Stimulated activated CD4-positive, alpha-beta T cell treated with anti-CD3 and anti-CD28 coated beads, TNF-alpha, amount 100 ng/mL, for 4 hours (primary cell): Measurements from ENCODE around the gene LHCGR.
"Not testable (repeated sequence)": the region's sequence is repeated elsewhere in the genome, so short reads cannot be mapped to it uniquely, and the experiment has no call there.

Experiments
- DNase-seq, 3 experiments: peaks; one replicate each; pipeline ENCODE4 v3.0.0-alpha.2; 2020; ENCODE audit warnings: low read depth in 3 of 3

LHCGR gene

GRCh38 chr2:48709096-48710034 is 46.2 kb downstream of the LHCGR start:
- DNase-seq = no peak

- DNase-seq = no peak
Measured at GRCh38 chr2:48707466-48707865, 48.1 kb downstream of the LHCGR start.

- DNase-seq = not testable (repeated sequence)
Measured at GRCh38 chr2:48703621-48704020, 51.9 kb downstream of the LHCGR start.

GRCh38 chr2:48699348-48699930 is 56.1 kb downstream of the LHCGR start:
- DNase-seq = no peak

- no peak for DNase-seq
Measured at GRCh38 chr2:48696881-48697280, 58.6 kb downstream of the LHCGR start.

GRCh38 chr2:48695991-48696390 is 59.5 kb downstream of the LHCGR start:
- no peak for DNase-seq

GRCh38 chr2:48694149-48694548 is 61.4 kb downstream of the LHCGR start:
- DNase-seq = no peak

GRCh38 chr2:48693645-48694044 is 61.9 kb downstream of the LHCGR start:
- no peak for DNase-seq

- no peak for DNase-seq
Measured at GRCh38 chr2:48693066-48693465, 62.5 kb downstream of the LHCGR start.

- DNase-seq = no peak
Measured at GRCh38 chr2:48691935-48692691, 63.4 kb downstream of the LHCGR start.

- DNase-seq = no peak
Measured at GRCh38 chr2:48685126-48685525, 70.4 kb downstream of the LHCGR start.

- DNase-seq = no peak
Measured at GRCh38 chr2:48677450-48677849, 78.1 kb downstream of the LHCGR start.

- DNase-seq = no peak
Measured at GRCh38 chr2:48674933-48675332, 80.6 kb downstream of the LHCGR start.

GRCh38 chr2:48673581-48673980 is 81.9 kb downstream of the LHCGR start:
- no peak for DNase-seq

- DNase-seq = no peak
Measured at GRCh38 chr2:48668992-48669391, 86.5 kb downstream of the LHCGR start.

- DNase-seq = no peak
Measured at GRCh38 chr2:48651158-48651790, 104.2 kb downstream of the LHCGR start.

- DNase-seq = no peak
Measured at GRCh38 chr2:48638261-48638660, 117.3 kb downstream of the LHCGR start.
